Suprapubic skin (tissue), 3 donors: ENCODE results near the gene FXYD5.

ENCODE experiments used
- CTCF ChIP-seq, 2 donors: fragments of 200-600 bp in 1 of 2; fragments of 450-650 bp in 1 of 2; sonication (generic) in 1 of 2; IDR thresholded peaks; one replicate each; pipeline ENCODE4 v1.5.1; 2016 to 2019; ENCODE audit warnings: antibody characterized with exemption in 2 of 2, mild to moderate bottlenecking in 1 of 2, moderate library complexity in 1 of 2
- EP300 ChIP-seq: sonication (generic); formaldehyde crosslinking; IDR thresholded peaks from one replicate; pipeline ENCODE4 v1.6.1; 2017; ENCODE audit warnings: antibody characterized with exemption
- POLR2A ChIP-seq, 2 donors: fragments of 450-650 bp; IDR thresholded peaks; one replicate each; pipeline ENCODE4 v1.6.1; 2017; ENCODE audit warnings: antibody characterized with exemption in 2 of 2, mild to moderate bottlenecking in 2 of 2, moderate library complexity in 2 of 2

- TF ChIP-seq CTCF (IDR thresholded peaks at IDR 0.05) (no peak), EP300 (no peak), POLR2A (IDR thresholded peaks at IDR 0.05) (no peak)
Observed at GRCh38 chr19:35204799-35205732, 50.5 kb downstream of the FXYD5 start.
